B cell (primary cell): ENCODE measurements around the gene OR11L1. TPM values are rescaled to one million over a fixed set of nuclear protein-coding genes. Genes with fewer than 3 reads are reported as not detected.

Experiments
- ATAC-seq: fragments of 200-7000 bp; cut with Tn5 transposase; one replicate; pipeline ENCODE4 v1.10.0; 2021; ENCODE audit warnings: low read depth, mild to moderate bottlenecking, moderate number of reproducible peaks, moderate library complexity
- CTCF ChIA-PET: fragments of 350-600 bp; sonication (Branson Sonifier 250); formaldehyde crosslinking; loops from one replicate; lab custom pipeline; 2021; ENCODE audit warnings: antibody characterized with exemption, inconsistent platforms; lab: Charles Lee
- POLR2A ChIA-PET: fragments of 350-600 bp; sonication (Branson Sonifier 250); formaldehyde crosslinking; loops from one replicate; lab custom pipeline; 2021; ENCODE audit warnings: antibody characterized with exemption; lab: Charles Lee
- DNase-seq: peaks from one replicate; pipeline ENCODE4 v3.0.0; 2013
- H2AFZ ChIP-seq: 2 replicates; pipeline ENCODE4 v1.6.1; 2012; ENCODE audit warnings: mild to moderate bottlenecking, low read depth, low read length; ENCODE audit not compliant: insufficient read depth, poor library complexity, severe bottlenecking
- H3K27ac ChIP-seq, 2 donors: 1 replicate in 1 of 2; 2 replicates in 1 of 2; pipeline ENCODE4 v1.5.1; 2012 to 2013; ENCODE audit warnings: low read length in 2 of 2, mild to moderate bottlenecking in 2 of 2, moderate library complexity in 1 of 2
- H3K27me3 ChIP-seq, 4 experiments: fragments of 200-600 bp in 1 of 4; sonication (generic) in 1 of 4; replicated peaks in 1 of 4; 1 replicate in 2 of 4; 2 replicates in 2 of 4; pipeline versions ENCODE4 v1.6.1 to v1.7.0; 2013 to 2016; ENCODE audit warnings: low read length in 3 of 4, mild to moderate bottlenecking in 2 of 4, mixed read lengths in 1 of 4, moderate library complexity in 1 of 4; ENCODE audit not compliant: insufficient read depth in 4 of 4, control insufficient read depth in 3 of 4; ENCODE audit errors: control extremely low read depth in 1 of 4
- H3K36me3 ChIP-seq, 2 experiments: replicated peaks in 1 of 2; 1 replicate in 1 of 2; 2 replicates in 1 of 2; pipeline versions ENCODE4 v1.6.1 to v1.7.1; 2013; ENCODE audit warnings: low read length in 1 of 2; ENCODE audit not compliant: insufficient read depth in 2 of 2, control insufficient read depth in 1 of 2; ENCODE audit errors: control extremely low read depth in 1 of 2, extremely low read depth in 1 of 2
- H3K4me1 ChIP-seq, 2 donors: fragments of 200-600 bp in 1 of 2; sonication (generic) in 1 of 2; 1 replicate in 1 of 2; 2 replicates in 1 of 2; pipeline versions ENCODE4 v1.5.1 to v1.6.1; 2013 to 2017; ENCODE audit warnings: low read length in 2 of 2; ENCODE audit not compliant: control insufficient read depth in 2 of 2, insufficient read depth in 2 of 2
- H3K4me2 ChIP-seq: replicated peaks from 2 replicates; pipeline ENCODE3; 2012; ENCODE audit warnings: mild to moderate bottlenecking, low read depth, low read length; ENCODE audit not compliant: poor library complexity, severe bottlenecking
- H3K4me3 ChIP-seq, 5 experiments: fragments of 200-600 bp in 1 of 5; sonication (generic) in 1 of 5; 1 replicate in 3 of 5; 2 replicates in 2 of 5; pipeline versions ENCODE4 v1.5.1 to v1.7.0; 2011 to 2016; ENCODE audit warnings: low read length in 4 of 5, mild to moderate bottlenecking in 4 of 5, low read depth in 2 of 5, control low read depth in 1 of 5, moderate library complexity in 1 of 5; ENCODE audit not compliant: insufficient read depth in 1 of 5; ENCODE audit errors: control extremely low read depth in 1 of 5, extremely low read depth in 1 of 5
- H3K79me2 ChIP-seq: fragments of 200-600 bp; sonication (generic); one replicate; pipeline ENCODE4 v1.6.0; 2016; ENCODE audit warnings: low read length; ENCODE audit not compliant: control insufficient read depth, insufficient read depth
- H3K9ac ChIP-seq: fragments of 200-600 bp; sonication (generic); 2 replicates; pipeline ENCODE4 v1.6.1; 2017; ENCODE audit warnings: mild to moderate bottlenecking, low read length, moderate library complexity
- H3K9me3 ChIP-seq, 3 donors: one replicate each; pipeline versions ENCODE4 v1.6.1 to v1.7.1; 2013; ENCODE audit warnings: low read length in 2 of 3; ENCODE audit not compliant: control insufficient read depth in 2 of 3, insufficient read depth in 1 of 3; ENCODE audit errors: control extremely low read depth in 1 of 3
- H4K20me1 ChIP-seq: 2 replicates; pipeline ENCODE4 v1.6.0; 2012; ENCODE audit warnings: mild to moderate bottlenecking, low read length; ENCODE audit not compliant: insufficient read depth, control insufficient read depth, poor library complexity, severe bottlenecking
- H3K27ac Mint-ChIP-seq: one replicate; pipeline ENCODE4 v1.8.0; 2021; ENCODE audit warnings: mixed read lengths
- H3K27me3 Mint-ChIP-seq: one replicate; pipeline ENCODE4 v1.8.0; 2021; ENCODE audit warnings: mixed read lengths
- H3K4me1 Mint-ChIP-seq: one replicate; pipeline ENCODE4 v1.8.0; 2021; ENCODE audit warnings: mixed read lengths
- H3K4me3 Mint-ChIP-seq: one replicate; pipeline ENCODE4 v1.8.0; 2021; ENCODE audit warnings: mixed read lengths
- H3K9me3 Mint-ChIP-seq: one replicate; pipeline ENCODE4 v1.8.0; 2022; ENCODE audit warnings: mixed read lengths; ENCODE audit not compliant: insufficient read depth
- EZH2 ChIP-seq: IDR thresholded peaks from 2 replicates; pipeline ENCODE4 v1.6.1; 2012; ENCODE audit warnings: borderline replicate concordance, low read depth, mild to moderate bottlenecking, moderate library complexity, low read length; ENCODE audit not compliant: insufficient read depth, poor library complexity, severe bottlenecking
- WGBS: methylation state at CpG from one replicate; pipeline ENCODE4 v1.1.5; 2013; ENCODE audit warnings: missing lambda C conversion rate; ENCODE audit not compliant: insufficient coverage; 5-methylcytosine and 5-hydroxymethylcytosine counted together
- intact Hi-C: fragments of 100-400 bp; cut with micrococcal nuclease; formaldehyde crosslinking; loops from one replicate; pipeline ENCODE4 v1.10.0; 2022
- polyA plus RNA-seq: library from polyadenylated mRNA; depleted of rRNA; stranded (reverse); fragments of >200 nt; gene quantifications from 2 replicates; pipeline ENCODE4 v1.2.3, GENCODE V29; 2012
- total RNA-seq, 2 donors: library from RNA; stranded (reverse); fragments of 120-200 nt in 1 of 2; gene quantifications; 1 replicate in 1 of 2; 2 replicates in 1 of 2; pipeline versions ENCODE4 v1.2.3 to v1.2.4, GENCODE V29; 2013 to 2022
- TF ChIP-seq, protein P1 (sequence below): fragments of 200-600 bp; IDR thresholded peaks from one replicate; pipeline ENCODE4 v1.8.0; 2022; ENCODE audit warnings: antibody characterized with exemption, mild to moderate bottlenecking

OR11L1 gene
- total and polyA plus RNA-seq, 2 donors (not counting 1 experiment from before 2014, with no cell fraction given), result not detected

DNA sequence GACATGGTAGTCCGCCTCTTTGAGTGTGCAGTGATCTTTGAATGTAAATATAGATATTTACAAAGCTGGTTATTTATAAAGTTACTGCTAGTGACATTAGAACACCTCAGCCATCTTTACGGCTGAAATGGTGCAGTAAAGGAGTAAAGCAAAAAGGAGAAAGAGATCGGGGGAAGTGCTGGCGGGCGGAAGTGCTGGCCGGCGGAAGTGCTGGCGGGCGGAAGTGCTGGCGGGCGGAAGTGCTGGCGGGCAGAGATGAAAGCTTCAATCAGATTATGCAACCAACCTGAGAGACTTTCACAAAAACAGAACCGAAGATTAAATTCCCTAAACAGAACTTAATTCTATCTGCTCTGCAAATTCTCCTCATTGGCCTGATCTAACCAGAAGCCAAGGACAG lies 16.3 kb downstream of the OR11L1 start:
- no peaks in the 10 kb centered on the region for H3K79me2 ChIP-seq
- ChIA-PET POLR2A (no interaction called here), CTCF (no interaction called here)
- Mint-ChIP-seq H3K27me3 (peaks cover 3% of the 10 kb centered on the region), H3K9me3 (no peaks in the 10 kb centered on the region), H3K4me1 (peaks cover 3% of the 10 kb centered on the region), H3K27ac (no peak overlapping the region), H3K4me3 (no peak overlapping the region)
- no peaks in the 10 kb centered on the region for H3K4me1 ChIP-seq
- TF ChIP-seq EZH2, result no peak
- TF ChIP-seq, protein P1, sequence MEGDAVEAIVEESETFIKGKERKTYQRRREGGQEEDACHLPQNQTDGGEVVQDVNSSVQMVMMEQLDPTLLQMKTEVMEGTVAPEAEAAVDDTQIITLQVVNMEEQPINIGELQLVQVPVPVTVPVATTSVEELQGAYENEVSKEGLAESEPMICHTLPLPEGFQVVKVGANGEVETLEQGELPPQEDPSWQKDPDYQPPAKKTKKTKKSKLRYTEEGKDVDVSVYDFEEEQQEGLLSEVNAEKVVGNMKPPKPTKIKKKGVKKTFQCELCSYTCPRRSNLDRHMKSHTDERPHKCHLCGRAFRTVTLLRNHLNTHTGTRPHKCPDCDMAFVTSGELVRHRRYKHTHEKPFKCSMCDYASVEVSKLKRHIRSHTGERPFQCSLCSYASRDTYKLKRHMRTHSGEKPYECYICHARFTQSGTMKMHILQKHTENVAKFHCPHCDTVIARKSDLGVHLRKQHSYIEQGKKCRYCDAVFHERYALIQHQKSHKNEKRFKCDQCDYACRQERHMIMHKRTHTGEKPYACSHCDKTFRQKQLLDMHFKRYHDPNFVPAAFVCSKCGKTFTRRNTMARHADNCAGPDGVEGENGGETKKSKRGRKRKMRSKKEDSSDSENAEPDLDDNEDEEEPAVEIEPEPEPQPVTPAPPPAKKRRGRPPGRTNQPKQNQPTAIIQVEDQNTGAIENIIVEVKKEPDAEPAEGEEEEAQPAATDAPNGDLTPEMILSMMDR, result no peak
- intact Hi-C loops, result no loop called here
- no peaks in the 10 kb centered on the region for H3K27me3 ChIP-seq
- H3K4me2 ChIP-seq, result no peak overlapping the region
- no peak overlapping the region for H3K9ac ChIP-seq
- H3K27ac ChIP-seq, result no peak overlapping the region
- no peaks in the 10 kb centered on the region for H3K36me3 ChIP-seq
- no peak overlapping the region for H2AFZ ChIP-seq
- no peak for ATAC-seq
- 100% methylated on average over 2 of the region's 13 CpGs for WGBS
- no peaks in the 10 kb centered on the region for H3K9me3 ChIP-seq
- H3K4me3 ChIP-seq, result no peak overlapping the region
- DNase-seq, result no peak
- H4K20me1 ChIP-seq, result no peaks in the 10 kb centered on the region

- no peak within 1 kb of the TSS for H3K4me2 ChIP-seq
- ATAC-seq, result no peak
- H3K27ac Mint-ChIP-seq, result no peak within 1 kb of the TSS
- no peaks in the 10 kb centered on the region for H3K27me3 ChIP-seq
- whole genome bisulfite sequencing, result 55% methylated on average over 4 of the region's 6 CpGs
- H3K4me3 Mint-ChIP-seq, result no peak within 1 kb of the TSS
- H3K9ac ChIP-seq, result no peak within 1 kb of the TSS
- intact Hi-C loops, result no loop called here
- no peak for TF ChIP-seq EZH2
- TF ChIP-seq, protein P1, result no peak
- peak; percentile 25 for DNase-seq
- H4K20me1 ChIP-seq, result no peaks in the 10 kb centered on the region
- H3K36me3 ChIP-seq, result no peaks in the 10 kb centered on the region
- CTCF ChIA-PET, result no interaction called here
- H3K79me2 ChIP-seq, result no peaks in the 10 kb centered on the region
- no peaks in the 10 kb centered on the region for H3K9me3 Mint-ChIP-seq
- no peak within 1 kb of the TSS for H3K27ac ChIP-seq
- no peaks in the 10 kb centered on the region for H3K4me1 ChIP-seq
- POLR2A ChIA-PET, result no interaction called here
- peak within 1 kb of the TSS; percentile 27 for H2AFZ ChIP-seq
- no peak within 1 kb of the TSS for H3K4me3 ChIP-seq
- H3K27me3 Mint-ChIP-seq, result no peaks in the 10 kb centered on the region
- H3K9me3 ChIP-seq, result no peaks in the 10 kb centered on the region
- peaks cover 3% of the 10 kb centered on the region for H3K4me1 Mint-ChIP-seq
Observed at GRCh38 chr1:247824023-247824422, 17.7 kb downstream of the OR11L1 start, which contains the start of gene OR14A16. Gene OR14A16 (minus strand): TSS chr1:247824119. CDS start chr1:247815729, 8,390 bp downstream.
